DLD1 (cell line): Measurements from ENCODE around the gene IFT25.
"Not testable (repeated sequence)": the region's sequence is repeated elsewhere in the genome, so short reads cannot be mapped to it uniquely, and the experiment has no call there.

Experiments used
- in situ Hi-C: cut with HindIII; loops from 2 replicates; pipeline ENCODE4 v1.10.0; 2017; ENCODE audit warnings: low sequenced_read_pairs

Gene IFT25

GRCh38 chr1:53945433-53946251 lies at the start of gene IFT25:
Gene IFT25, minus strand, starts transcription at chr1:53945699. Its CDS starts 5,617 bp downstream, at chr1:53940082.
- in situ Hi-C loops: no loop called here

GRCh38 chr1:53994516-53994915 lies 49.0 kb upstream of the IFT25 start:
- in situ Hi-C loops: not testable (repeated sequence)

GRCh38 chr1:53992085-53992874 lies 46.8 kb upstream of the IFT25 start:
- in situ Hi-C loops: no loop called here

- in situ Hi-C loops: no loop called here
Measured at GRCh38 chr1:53987880-53988279, 42.4 kb upstream of the IFT25 start.

- in situ Hi-C loops: no loop called here
Measured at GRCh38 chr1:53986458-53986857, 41.0 kb upstream of the IFT25 start.

GRCh38 chr1:53984726-53985125 lies 39.2 kb upstream of the IFT25 start:
- in situ Hi-C loops: no loop called here

- in situ Hi-C loops: no loop called here
Measured at GRCh38 chr1:53982763-53983104, 37.2 kb upstream of the IFT25 start.

GRCh38 chr1:53982034-53982762 lies 36.7 kb upstream of the IFT25 start:
- in situ Hi-C loops: no loop called here

GRCh38 chr1:53981220-53981619 lies 35.7 kb upstream of the IFT25 start:
- in situ Hi-C loops: no loop called here

GRCh38 chr1:53979712-53980450 lies 34.4 kb upstream of the IFT25 start:
- in situ Hi-C loops: no loop called here

- in situ Hi-C loops: no loop called here
Measured at GRCh38 chr1:53975861-53976260, 30.4 kb upstream of the IFT25 start.

- in situ Hi-C loops: no loop called here
Measured at GRCh38 chr1:53971718-53972117, 26.2 kb upstream of the IFT25 start.

- in situ Hi-C loops: not testable (repeated sequence)
Measured at GRCh38 chr1:53969323-53969722, 23.8 kb upstream of the IFT25 start.

- in situ Hi-C loops: no loop called here
Measured at GRCh38 chr1:53968125-53968513, 22.6 kb upstream of the IFT25 start.

GRCh38 chr1:53967409-53968124 lies 22.1 kb upstream of the IFT25 start:
- in situ Hi-C loops: no loop called here

GRCh38 chr1:53966794-53967193 lies 21.3 kb upstream of the IFT25 start:
- in situ Hi-C loops: no loop called here

- in situ Hi-C loops: no loop called here
Measured at GRCh38 chr1:53964109-53964508, 18.6 kb upstream of the IFT25 start.

GRCh38 chr1:53963460-53963859 lies 18.0 kb upstream of the IFT25 start:
- in situ Hi-C loops: no loop called here

GRCh38 chr1:53962395-53962794 lies 16.9 kb upstream of the IFT25 start:
- in situ Hi-C loops: no loop called here

- in situ Hi-C loops: no loop called here
Measured at GRCh38 chr1:53959664-53960250, 14.3 kb upstream of the IFT25 start.
